ENCODE measurements around the gene FBXW7. TPM values are rescaled to one million over a fixed set of nuclear protein-coding genes. Genes with fewer than 3 reads are reported as not detected.

Gene FBXW7
- total and polyA plus RNA-seq, 12 donors: 12.1 to 87.6 (median 66.8) TPM

- intact Hi-C loops (cut with DNase I): no loop called here
- no peak for DNase-seq
- Histone ChIP-seq H3K9me3 (no peaks in the 10 kb centered on the region), H3K27me3 (no peaks in the 10 kb centered on the region), H3K4me1 (peaks cover 0 to 25% (median 10%) of the 10 kb centered on the region in 9 donors), H3K4me3 (no peak overlapping the region), H3K27ac (no peak overlapping the region), H3K36me3 (peaks cover 0 to 12% (median 0%) of the 10 kb centered on the region in 9 donors)
- WGBS, 2 donors: 81 to 89% methylated on average over 4 of the region's 4 CpGs
- no peak for ATAC-seq
- no peak for TF ChIP-seq CTCF (IDR thresholded peaks at IDR 0.05)
Observed at GRCh38 chr4:152525878-152526277, 10.0 kb downstream of the FBXW7 start.

GRCh38 chr4:152524427-152524826 is 11.5 kb downstream of the FBXW7 start:
- ATAC-seq: no peak
- H3K4me3 ChIP-seq: no peak overlapping the region
- peaks cover 0 to 1% (median 0%) of the 10 kb centered on the region in 9 donors for H3K36me3 ChIP-seq
- H3K27me3 ChIP-seq: no peaks in the 10 kb centered on the region
- 84 to 94% methylated on average over 3 of the region's 3 CpGs for WGBS, 2 donors
- H3K4me1 ChIP-seq: peaks cover 0 to 17% (median 4%) of the 10 kb centered on the region in 9 donors
- H3K9me3 ChIP-seq: no peaks in the 10 kb centered on the region
- TF ChIP-seq CTCF (IDR thresholded peaks at IDR 0.05): no peak
- no peak for DNase-seq
- intact Hi-C loops (cut with DNase I): no loop called here
- H3K27ac ChIP-seq: no peak overlapping the region

- Histone ChIP-seq H3K4me1 (peaks cover 0 to 17% (median 4%) of the 10 kb centered on the region in 9 donors), H3K27ac (no peak overlapping the region), H3K36me3 (no peaks in the 10 kb centered on the region), H3K9me3 (no peaks in the 10 kb centered on the region), H3K27me3 (no peaks in the 10 kb centered on the region), H3K4me3 (no peak overlapping the region)
- intact Hi-C loops (cut with DNase I): no loop called here
- ATAC-seq: no peak
- TF ChIP-seq CTCF (IDR thresholded peaks at IDR 0.05): no peak
- 68 to 78% methylated on average over 1 of the region's 1 CpG for WGBS, 2 donors
- DNase-seq: no peak
Observed at GRCh38 chr4:152523731-152524130, 12.2 kb downstream of the FBXW7 start.

- Histone ChIP-seq H3K4me1 (peaks cover 0 to 17% (median 0%) of the 10 kb centered on the region in 9 donors), H3K27ac (no peak overlapping the region), H3K4me3 (no peak overlapping the region), H3K9me3 (no peaks in the 10 kb centered on the region), H3K27me3 (no peaks in the 10 kb centered on the region), H3K36me3 (no peaks in the 10 kb centered on the region)
- intact Hi-C loops (cut with DNase I): no loop called here
- no peak for TF ChIP-seq CTCF (IDR thresholded peaks at IDR 0.05)
- 60 to 61% methylated on average over 2 of the region's 2 CpGs for WGBS, 2 donors
- DNase-seq (no peak), ATAC-seq (no peak)
Observed at GRCh38 chr4:152522754-152523153, 13.1 kb downstream of the FBXW7 start.
